Measurements from ENCODE around the gene PTER. TPM values are rescaled to one million over a fixed set of nuclear protein-coding genes. Genes with fewer than 3 reads are reported as not detected.

Gene PTER
- total RNA-seq, 1 experiment from 2014 or later = 25.8 TPM

- TF ChIP-seq ELF1 (IDR thresholded peaks at IDR 0.05; ENCODE audit: borderline replicate concordance, low read depth) (no peak), CEBPB (IDR thresholded peaks at IDR 0.05; ENCODE audit: low read depth) (no peak), ATF3 (IDR thresholded peaks at IDR 0.05) (no peak), ZFX (IDR thresholded peaks at IDR 0.05) (no peak), SRF (IDR thresholded peaks at IDR 0.05; ENCODE audit: low read depth) (no peak), JUND (IDR thresholded peaks at IDR 0.05) (no peak), TCF7L2 (IDR thresholded peaks at IDR 0.05; ENCODE audit: borderline replicate concordance, extremely low read depth, insufficient read depth, insufficient read length) (no peak), POLR2A (IDR thresholded peaks at IDR 0.05; ENCODE audit: borderline replicate concordance, extremely low read depth, insufficient read depth, insufficient read length) (no peak), EZH2phosphoT487 (IDR thresholded peaks at IDR 0.05; ENCODE audit: borderline replicate concordance) (no peak), CBX3 (IDR thresholded peaks at IDR 0.05; ENCODE audit: low read depth) (no peak), YY1 (IDR thresholded peaks at IDR 0.05; ENCODE audit: extremely low read depth, insufficient replicate concordance, low read depth, low read length) (no peak), ZNF274 (IDR thresholded peaks at IDR 0.05; ENCODE audit: low read depth, low read length) (no peak)
- TF ChIP-seq, protein P1, sequence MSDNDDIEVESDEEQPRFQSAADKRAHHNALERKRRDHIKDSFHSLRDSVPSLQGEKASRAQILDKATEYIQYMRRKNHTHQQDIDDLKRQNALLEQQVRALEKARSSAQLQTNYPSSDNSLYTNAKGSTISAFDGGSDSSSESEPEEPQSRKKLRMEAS (IDR thresholded peaks at IDR 0.05) = no peak
- TF ChIP-seq, protein P2, sequence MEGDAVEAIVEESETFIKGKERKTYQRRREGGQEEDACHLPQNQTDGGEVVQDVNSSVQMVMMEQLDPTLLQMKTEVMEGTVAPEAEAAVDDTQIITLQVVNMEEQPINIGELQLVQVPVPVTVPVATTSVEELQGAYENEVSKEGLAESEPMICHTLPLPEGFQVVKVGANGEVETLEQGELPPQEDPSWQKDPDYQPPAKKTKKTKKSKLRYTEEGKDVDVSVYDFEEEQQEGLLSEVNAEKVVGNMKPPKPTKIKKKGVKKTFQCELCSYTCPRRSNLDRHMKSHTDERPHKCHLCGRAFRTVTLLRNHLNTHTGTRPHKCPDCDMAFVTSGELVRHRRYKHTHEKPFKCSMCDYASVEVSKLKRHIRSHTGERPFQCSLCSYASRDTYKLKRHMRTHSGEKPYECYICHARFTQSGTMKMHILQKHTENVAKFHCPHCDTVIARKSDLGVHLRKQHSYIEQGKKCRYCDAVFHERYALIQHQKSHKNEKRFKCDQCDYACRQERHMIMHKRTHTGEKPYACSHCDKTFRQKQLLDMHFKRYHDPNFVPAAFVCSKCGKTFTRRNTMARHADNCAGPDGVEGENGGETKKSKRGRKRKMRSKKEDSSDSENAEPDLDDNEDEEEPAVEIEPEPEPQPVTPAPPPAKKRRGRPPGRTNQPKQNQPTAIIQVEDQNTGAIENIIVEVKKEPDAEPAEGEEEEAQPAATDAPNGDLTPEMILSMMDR (IDR thresholded peaks at IDR 0.05 in 2 of 3, conservative IDR thresholded peaks at IDR 0.05 in 1 of 3; ENCODE audit: borderline replicate concordance in 1 of 3, insufficient read depth in 1 of 3, low read depth in 2 of 3, low read length in 2 of 3) = no peak
- RAD21 ChIA-PET (ENCODE audit: low non-redundant PET in 1 of 2, low total read pairs in 2 of 2, uncharacterized antibody in 2 of 2, unreplicated experiment in 2 of 2) = no interaction called here
- Histone ChIP-seq H4K20me1 (ENCODE audit: insufficient read depth) (no peaks in the 10 kb centered on the region), H3K9ac (ENCODE audit: low read length) (no peak overlapping the region), H3K36me3 (ENCODE audit: control insufficient read depth in 1 of 2, insufficient read depth in 2 of 2, low read length in 2 of 2) (no peaks in the 10 kb centered on the region), H3K4me2 (ENCODE audit: low read length) (no peak overlapping the region), H2AFZ (ENCODE audit: low read depth, low read length, poor library complexity, severe bottlenecking) (no peak overlapping the region), H3K27ac (ENCODE audit: low read depth, low read length) (no peak overlapping the region), H3K4me3 (replicated peaks in 1 of 2; ENCODE audit: low read depth in 1 of 2, low read length in 2 of 2) (no peak overlapping the region), H3K79me2 (ENCODE audit: insufficient read depth, low read length) (no peaks in the 10 kb centered on the region), H3K9me2 (ENCODE audit: insufficient read depth) (no peaks in the 10 kb centered on the region), H3K9me3 (ENCODE audit: control insufficient read depth in 1 of 2, insufficient read depth in 1 of 2, low read depth in 1 of 2, low read length in 2 of 2) (no peaks in the 10 kb centered on the region), H3K27me3 (ENCODE audit: insufficient read depth, low read length) (no peaks in the 10 kb centered on the region), H3K4me1 (ENCODE audit: control insufficient read depth in 1 of 2, insufficient read depth in 2 of 2, low read length in 2 of 2) (no peaks in the 10 kb centered on the region)
- BruUV-seq (replicated peaks) = no TSS peak
- POLR2A ChIA-PET = no interaction called here
- ATAC-seq = no peak
- CTCF ChIA-PET = no interaction called here
- intact Hi-C loops (cut with micrococcal nuclease) = no loop called here
- no peak for DNase-seq (ENCODE audit: low read depth, low spot score)
These were observed 93.0 kb downstream of the PTER start for GRCh38 chr10:16529853-16530252.

Data from HCT116 (cell line).